Urinary bladder (tissue), 2 donors: ENCODE data around the gene CKAP2. TPM values are rescaled to one million over a fixed set of nuclear protein-coding genes. Genes with fewer than 3 reads are reported as not detected.

Source experiments
- polyA plus RNA-seq: library from polyadenylated mRNA; stranded (reverse); fragments of 200-250 nt; gene quantifications from one replicate; pipeline ENCODE4 v1.2.3, GENCODE V29; 2013
- total RNA-seq: library from RNA; depleted of rRNA; stranded (reverse); fragments of >200 nt; gene quantifications from one replicate; pipeline ENCODE4 v1.2.3, GENCODE V29; 2014
- donor health status: healthy.

Gene CKAP2
- total and polyA plus RNA-seq, 2 donors: 4.2 to 42.1 TPM

Other genes with a start within 250 kb of the CKAP2 start
- 15.1 TPM for gene THSD1, start 49.3 kb upstream of the CKAP2 start, total RNA-seq
- 7.3 TPM for gene THSD1, start 49.3 kb upstream of the CKAP2 start, polyA plus RNA-seq
- gene VPS36, start 4.8 kb upstream of the CKAP2 start, total RNA-seq: 118 TPM
- gene VPS36, start 4.8 kb upstream of the CKAP2 start, polyA plus RNA-seq: 29.3 TPM
- gene HNRNPA1L2, start 187.0 kb downstream of the CKAP2 start, total RNA-seq: 4.3 TPM
- 11.2 TPM for gene HNRNPA1L2, start 187.0 kb downstream of the CKAP2 start, polyA plus RNA-seq
- 58.4 TPM for gene SUGT1, start 197.4 kb downstream of the CKAP2 start, total RNA-seq
- 27.4 TPM for gene SUGT1, start 197.4 kb downstream of the CKAP2 start, polyA plus RNA-seq